ENCODE data around the gene FGF18. TPM values are rescaled to one million over a fixed set of nuclear protein-coding genes. Genes with fewer than 3 reads are reported as not detected.
A peak's percentile ranks its signal among the peaks of the same experiment; 100 is the strongest.

FGF18 gene
- total RNA-seq, 6 donors from 2014 or later = 0.44 to 4.6 (median 1.4) TPM

GRCh38 chr5:171485668-171486067 lies 66.2 kb downstream of the FGF18 start:
- Histone ChIP-seq H3K4me3 (no peak overlapping the region), H3K4me1 (no peaks in the 10 kb centered on the region), H3K27me3 (no peaks in the 10 kb centered on the region), H3K36me3 (no peaks in the 10 kb centered on the region), H3K9me3 (no peaks in the 10 kb centered on the region), H3K27ac (no peak overlapping the region)
- 87 to 100% methylated on average over 2 to 4 of the region's 4 CpGs for WGBS, 2 donors
- DNase-seq = no peak
- no peak for ATAC-seq (ENCODE audit: low FRiP score in 2 of 2)
- TF ChIP-seq POLR2AphosphoS5 (IDR thresholded peaks at IDR 0.05) (no peak), POLR2A (IDR thresholded peaks at IDR 0.05) (no peak), EP300 (IDR thresholded peaks at IDR 0.05) (no peak), CTCF (IDR thresholded peaks at IDR 0.05) (no peak)

GRCh38 chr5:171486613-171487012 lies 67.2 kb downstream of the FGF18 start:
- 64 to 81% methylated on average over 4 of the region's 4 CpGs for WGBS, 2 donors
- no peak overlapping the region for H3K4me3 ChIP-seq
- no peak for DNase-seq
- no peaks in the 10 kb centered on the region for H3K36me3 ChIP-seq
- H3K27ac ChIP-seq = no peak overlapping the region
- TF ChIP-seq CTCF (IDR thresholded peaks at IDR 0.05) = no peak
- TF ChIP-seq POLR2AphosphoS5 (IDR thresholded peaks at IDR 0.05) = no peak
- no peak for TF ChIP-seq POLR2A (IDR thresholded peaks at IDR 0.05)
- TF ChIP-seq EP300 (IDR thresholded peaks at IDR 0.05) = no peak
- no peak for ATAC-seq (ENCODE audit: low FRiP score in 2 of 2)
- H3K4me1 ChIP-seq = no peaks in the 10 kb centered on the region
- H3K9me3 ChIP-seq = no peaks in the 10 kb centered on the region
- no peaks in the 10 kb centered on the region for H3K27me3 ChIP-seq

GRCh38 chr5:171488876-171489275 lies 69.4 kb downstream of the FGF18 start:
- no peaks in the 10 kb centered on the region for H3K4me1 ChIP-seq
- ATAC-seq (ENCODE audit: low FRiP score in 2 of 2) = no peak

GRCh38 chr5:171492781-171493180 lies 73.3 kb downstream of the FGF18 start:
- DNase-seq (no peak), ATAC-seq (ENCODE audit: low FRiP score in 2 of 2) (no peak)
- TF ChIP-seq EP300 (IDR thresholded peaks at IDR 0.05) = no peak
- no peak for TF ChIP-seq POLR2AphosphoS5 (IDR thresholded peaks at IDR 0.05)
- TF ChIP-seq CTCF (IDR thresholded peaks at IDR 0.05) = no peak
- TF ChIP-seq POLR2A (IDR thresholded peaks at IDR 0.05) = no peak
- H3K9me3 ChIP-seq = no peaks in the 10 kb centered on the region
- no peaks in the 10 kb centered on the region for H3K27me3 ChIP-seq
- no peak overlapping the region for H3K27ac ChIP-seq
- peaks cover 7 to 12% (median 7%) of the 10 kb centered on the region in 4 donors for H3K4me1 ChIP-seq
- WGBS, 2 donors = 88% methylated on average over 10 of the region's 10 CpGs
- H3K36me3 ChIP-seq = no peaks in the 10 kb centered on the region
- H3K4me3 ChIP-seq = no peak overlapping the region

More at GRCh38 chr5:171488876-171489275, 69.4 kb downstream of the FGF18 start:
- Histone ChIP-seq H3K9me3 (no peaks in the 10 kb centered on the region), H3K4me3 (no peak overlapping the region), H3K36me3 (no peaks in the 10 kb centered on the region), H3K27ac (no peak overlapping the region), H3K27me3 (no peaks in the 10 kb centered on the region)
- TF ChIP-seq CTCF (IDR thresholded peaks at IDR 0.05) (no peak), POLR2A (IDR thresholded peaks at IDR 0.05) (no peak), POLR2AphosphoS5 (IDR thresholded peaks at IDR 0.05) (no peak), EP300 (IDR thresholded peaks at IDR 0.05) (no peak)
- DNase-seq = peak in 1 of 2 donors; percentile 37
- WGBS, 2 donors = 88 to 92% methylated on average over 10 to 13 of the region's 13 CpGs

- no peaks in the 10 kb centered on the region for H3K36me3 ChIP-seq
- H3K27me3 ChIP-seq = no peaks in the 10 kb centered on the region
- H3K4me1 ChIP-seq = peaks cover 7 to 12% (median 7%) of the 10 kb centered on the region in 4 donors
- H3K4me3 ChIP-seq = no peak overlapping the region
- peak; percentile 1 to 4 for ATAC-seq (ENCODE audit: low FRiP score in 2 of 2)
- H3K9me3 ChIP-seq = no peaks in the 10 kb centered on the region
- no peak for TF ChIP-seq CTCF (IDR thresholded peaks at IDR 0.05)
- no peak for TF ChIP-seq POLR2A (IDR thresholded peaks at IDR 0.05)
- 90 to 91% methylated on average over 9 to 14 of the region's 14 CpGs for WGBS, 2 donors
- DNase-seq = no peak
- peak overlapping the region in 1 of 4 donors; percentile 13 for H3K27ac ChIP-seq
Observed at GRCh38 chr5:171493646-171494393, 74.4 kb downstream of the FGF18 start.

Data from upper lobe of left lung (tissue), 6 donors.